Lower leg skin (tissue), 4 donors: ENCODE data around the gene NUFIP2. TPM values are rescaled to one million over a fixed set of nuclear protein-coding genes. Genes with fewer than 3 reads are reported as not detected.
"Not testable (repeated sequence)": the region's sequence is repeated elsewhere in the genome, so short reads cannot be mapped to it uniquely, and the experiment has no call there.

ENCODE experiments used
- DNase-seq, 2 donors: peaks; one replicate each; pipeline ENCODE4 v3.0.0-alpha.2; 2019; ENCODE audit warnings: low spot score in 2 of 2
- H3K4me3 ChIP-seq: fragments of 200-600 bp; sonication (generic); 2 replicates; pipeline ENCODE4 v1.5.1; 2017; ENCODE audit warnings: mild to moderate bottlenecking, low read depth; ENCODE audit not compliant: poor library complexity, severe bottlenecking
- POLR2A ChIP-seq, 2 donors: fragments of 450-650 bp; IDR thresholded peaks; one replicate each; pipeline ENCODE4 v1.6.1; 2016 to 2017; ENCODE audit warnings: antibody characterized with exemption in 2 of 2, mild to moderate bottlenecking in 1 of 2, moderate library complexity in 1 of 2
- WGBS, 2 donors: methylation state at CpG; one replicate each; pipeline ENCODE4 v1.1.5; 2018; 5-methylcytosine and 5-hydroxymethylcytosine counted together
- intact Hi-C: fragments of 100-400 bp; cut with DNase I; formaldehyde crosslinking; loops from one replicate; pipeline ENCODE4 v1.15.0; 2023; ENCODE audit warnings: low total_unique reads
- total RNA-seq, 4 donors: library from RNA; depleted of rRNA; stranded (reverse); fragments of >200 nt; gene quantifications; one replicate each; pipeline ENCODE4 v1.1.0, GENCODE V29; 2016
- TF ChIP-seq, protein P1 (sequence below), 3 donors: fragments of 450-650 bp; IDR thresholded peaks; one replicate each; pipeline ENCODE4 v1.5.1; 2016; ENCODE audit warnings: antibody characterized with exemption in 3 of 3, mild to moderate bottlenecking in 3 of 3, moderate library complexity in 2 of 3

The NUFIP2 gene
- total RNA-seq: 10 to 100 TPM; 22.7 to 28.4 (median 23.4) TPM

GRCh38 chr17:29293890-29294579, at the start of gene NUFIP2:
Gene NUFIP2 (minus strand): TSS chr17:29294148. CDS start chr17:29294059, 89 bp downstream.
- TF ChIP-seq POLR2A (IDR thresholded peaks at IDR 0.05): peak in 1 of 2 donors; percentile 97
- TF ChIP-seq, protein P1, sequence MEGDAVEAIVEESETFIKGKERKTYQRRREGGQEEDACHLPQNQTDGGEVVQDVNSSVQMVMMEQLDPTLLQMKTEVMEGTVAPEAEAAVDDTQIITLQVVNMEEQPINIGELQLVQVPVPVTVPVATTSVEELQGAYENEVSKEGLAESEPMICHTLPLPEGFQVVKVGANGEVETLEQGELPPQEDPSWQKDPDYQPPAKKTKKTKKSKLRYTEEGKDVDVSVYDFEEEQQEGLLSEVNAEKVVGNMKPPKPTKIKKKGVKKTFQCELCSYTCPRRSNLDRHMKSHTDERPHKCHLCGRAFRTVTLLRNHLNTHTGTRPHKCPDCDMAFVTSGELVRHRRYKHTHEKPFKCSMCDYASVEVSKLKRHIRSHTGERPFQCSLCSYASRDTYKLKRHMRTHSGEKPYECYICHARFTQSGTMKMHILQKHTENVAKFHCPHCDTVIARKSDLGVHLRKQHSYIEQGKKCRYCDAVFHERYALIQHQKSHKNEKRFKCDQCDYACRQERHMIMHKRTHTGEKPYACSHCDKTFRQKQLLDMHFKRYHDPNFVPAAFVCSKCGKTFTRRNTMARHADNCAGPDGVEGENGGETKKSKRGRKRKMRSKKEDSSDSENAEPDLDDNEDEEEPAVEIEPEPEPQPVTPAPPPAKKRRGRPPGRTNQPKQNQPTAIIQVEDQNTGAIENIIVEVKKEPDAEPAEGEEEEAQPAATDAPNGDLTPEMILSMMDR (IDR thresholded peaks at IDR 0.05): no peak
- peak within 1 kb of the TSS; percentile 98 for H3K4me3 ChIP-seq
- 1% methylated on average over 24 to 31 of the region's 31 CpGs for WGBS, 2 donors
- peak; percentile 100 for DNase-seq
- intact Hi-C loops: loop anchor here (2.0 kb wide), 1 partner anchor 145 kb away; no protein-coding TSS in a partner anchor

DNA sequence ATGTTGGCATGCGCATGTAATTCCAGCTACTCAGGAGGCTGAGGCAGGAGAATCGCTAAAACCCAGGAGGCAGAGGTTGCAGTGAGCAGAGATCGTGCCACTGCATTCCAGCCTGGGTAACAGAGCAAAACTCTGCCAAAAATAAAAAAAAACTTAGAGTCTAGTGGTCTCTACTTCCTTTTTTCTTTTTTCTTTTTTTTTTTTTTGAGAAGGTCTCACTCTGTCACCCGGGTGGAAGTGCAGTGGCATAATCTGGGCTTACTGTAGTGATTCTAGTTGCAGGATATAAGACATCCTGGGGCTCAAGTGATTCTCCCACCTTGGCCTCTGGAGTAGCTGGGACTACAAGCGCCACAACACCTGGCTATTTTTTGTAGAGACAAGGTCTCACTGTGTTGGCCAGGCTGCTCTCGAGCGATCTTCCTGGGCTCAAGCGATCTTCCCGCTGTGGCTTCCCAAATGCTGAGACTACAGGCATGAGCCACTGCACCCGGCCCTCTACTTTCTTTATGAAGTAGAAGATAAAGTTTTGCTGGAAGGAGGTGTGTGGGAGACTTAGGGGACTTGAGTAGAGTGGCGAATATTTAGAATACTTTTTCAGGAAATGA, 48.3 kb upstream of the NUFIP2 start:
- 82% methylated on average over 11 of the region's 11 CpGs for WGBS, 2 donors
- TF ChIP-seq, protein P1 (IDR thresholded peaks at IDR 0.05): no peak
- no peak for TF ChIP-seq POLR2A (IDR thresholded peaks at IDR 0.05)
- intact Hi-C loops: no loop called here
- peak in 1 of 2 donors; percentile 56 for DNase-seq
- no peak overlapping the region for H3K4me3 ChIP-seq

GRCh38 chr17:29341726-29342125, 47.8 kb upstream of the NUFIP2 start:
- TF ChIP-seq, protein P1 (IDR thresholded peaks at IDR 0.05): no peak
- no peak for TF ChIP-seq POLR2A (IDR thresholded peaks at IDR 0.05)
- H3K4me3 ChIP-seq: no peak overlapping the region
- intact Hi-C loops: no loop called here
- DNase-seq: no peak
- 80 to 84% methylated on average over 2 of the region's 2 CpGs for WGBS, 2 donors

DNA sequence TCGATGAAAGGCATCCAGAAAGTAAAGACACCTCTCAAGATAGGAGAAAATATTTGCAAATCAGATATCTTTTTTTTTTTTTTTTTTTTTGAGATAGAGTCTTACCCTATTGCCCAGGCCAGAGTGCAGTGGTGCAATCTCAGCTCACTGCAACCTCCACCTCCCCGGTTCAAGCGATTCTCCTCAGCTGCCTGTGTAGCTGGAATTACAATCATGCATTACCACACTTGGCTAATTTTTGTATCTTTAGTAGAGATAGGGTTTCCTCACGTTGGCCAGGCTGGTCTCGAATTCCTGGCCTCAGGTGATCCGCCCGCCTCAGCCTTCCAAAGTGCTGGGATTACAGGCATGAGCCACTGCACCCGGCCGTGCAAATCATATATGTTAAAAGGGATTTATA, 45.1 kb upstream of the NUFIP2 start:
- intact Hi-C loops, H3K4me3 ChIP-seq, DNase-seq: not testable (repeated sequence)
- WGBS, 2 donors: 79 to 81% methylated on average over 9 of the region's 9 CpGs

- WGBS, 2 donors: 47 to 50% methylated on average over 1 of the region's 1 CpG
- DNase-seq: no peak
- no peak overlapping the region for H3K4me3 ChIP-seq
- TF ChIP-seq POLR2A (IDR thresholded peaks at IDR 0.05): no peak
- TF ChIP-seq, protein P1 (IDR thresholded peaks at IDR 0.05): no peak
- intact Hi-C loops: no loop called here
Observed at GRCh38 chr17:29331708-29332085, 37.7 kb upstream of the NUFIP2 start.

DNA sequence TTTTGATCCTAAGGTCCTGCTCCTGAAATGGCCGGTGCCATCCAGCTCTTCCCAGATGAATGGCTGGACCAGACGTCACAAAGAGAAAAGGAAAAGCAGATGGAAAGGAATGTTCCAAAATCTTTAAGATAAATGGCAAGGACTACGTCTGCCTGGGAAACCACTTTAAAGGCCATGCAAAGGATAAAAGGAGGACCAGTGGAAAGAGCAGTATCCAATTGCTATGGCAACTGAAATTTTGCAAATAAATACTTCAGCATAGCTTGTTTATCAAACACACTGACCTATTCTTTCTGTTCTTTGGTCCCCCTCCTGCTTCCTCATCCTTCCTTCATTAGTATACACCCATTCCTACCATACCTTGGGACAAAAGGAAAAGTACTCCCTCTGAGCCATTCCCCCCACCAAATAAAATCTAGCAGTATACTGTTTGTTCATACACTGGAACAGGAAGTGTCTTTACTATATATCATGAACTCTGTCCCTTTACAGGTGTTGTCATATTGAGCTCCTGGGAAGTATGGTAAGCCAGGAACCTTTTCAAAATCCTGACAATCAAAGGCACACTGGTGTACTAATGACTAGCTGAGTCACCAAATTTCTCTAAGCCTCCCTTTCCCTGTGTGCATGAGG, 37.2 kb upstream of the NUFIP2 start:
- WGBS, 2 donors: 77 to 80% methylated on average over 3 of the region's 3 CpGs
- intact Hi-C loops: no loop called here
- H3K4me3 ChIP-seq: no peak overlapping the region
- no peak for TF ChIP-seq POLR2A (IDR thresholded peaks at IDR 0.05)
- TF ChIP-seq, protein P1 (IDR thresholded peaks at IDR 0.05): no peak
- no peak for DNase-seq
